Chondrocyte (in vitro differentiated cells): ENCODE measurements around the gene UMODL1. TPM values are rescaled to one million over a fixed set of nuclear protein-coding genes. Genes with fewer than 3 reads are reported as not detected.
A peak's percentile ranks its signal among the peaks of the same experiment; 100 is the strongest.
"Not testable (repeated sequence)": the region's sequence is repeated elsewhere in the genome, so short reads cannot be mapped to it uniquely, and the experiment has no call there.

Experiments used
- DNase-seq: peaks from one replicate; pipeline ENCODE4 v3.0.0; 2021; ENCODE audit warnings: mixed read lengths, low spot score
- H3K27ac Mint-ChIP-seq: one replicate; pipeline ENCODE4 v1.8.0; 2021; ENCODE audit warnings: mild to moderate bottlenecking, moderate library complexity, mixed read lengths; ENCODE audit not compliant: unreplicated experiment
- H3K27me3 Mint-ChIP-seq: 2 replicates; pipeline ENCODE4 v1.8.0; 2021; ENCODE audit warnings: low read depth, mixed read lengths
- H3K36me3 Mint-ChIP-seq: 2 replicates; pipeline ENCODE4 v1.8.0; 2021; ENCODE audit warnings: low read depth, mixed read lengths
- H3K4me1 Mint-ChIP-seq: 2 replicates; pipeline ENCODE4 v1.8.0; 2021; ENCODE audit warnings: low read depth, mild to moderate bottlenecking, mixed read lengths
- H3K4me3 Mint-ChIP-seq: one replicate; pipeline ENCODE4 v1.8.0; 2021; ENCODE audit warnings: mild to moderate bottlenecking, moderate library complexity, mixed read lengths; ENCODE audit not compliant: unreplicated experiment
- H3K9me3 Mint-ChIP-seq: 2 replicates; pipeline ENCODE4 v1.8.0; 2021; ENCODE audit warnings: low read depth, mixed read lengths
- CTCF ChIP-seq: fragments of 200-600 bp; sonication (generic); IDR thresholded peaks from 2 replicates; pipeline ENCODE4 v1.5.0; 2021; ENCODE audit warnings: antibody characterized with exemption, mild to moderate bottlenecking, moderate library complexity
- total RNA-seq: library from RNA; stranded (reverse); gene quantifications from 3 replicates; pipeline ENCODE4 v1.2.1, GENCODE V29; 2021

The UMODL1 gene
- total RNA-seq, 1 donor from 2014 or later = not detected

GRCh38 chr21:42068592-42068991 lies 2.5 kb upstream of the UMODL1 start:
- no peak for TF ChIP-seq CTCF
- Mint-ChIP-seq H3K27me3 (peaks cover 17% of the 10 kb centered on the region), H3K9me3 (no peaks in the 10 kb centered on the region), H3K4me3 (no peak overlapping the region), H3K36me3 (no peaks in the 10 kb centered on the region), H3K4me1 (no peaks in the 10 kb centered on the region), H3K27ac (no peak overlapping the region)
- peak; percentile 35 for DNase-seq

GRCh38 chr21:42069327-42069726 lies 1.8 kb upstream of the UMODL1 start:
- Mint-ChIP-seq H3K4me1 (no peaks in the 10 kb centered on the region), H3K27ac (no peak overlapping the region), H3K9me3 (no peaks in the 10 kb centered on the region), H3K4me3 (no peak overlapping the region), H3K36me3 (no peaks in the 10 kb centered on the region), H3K27me3 (peaks cover 13% of the 10 kb centered on the region)
- no peak for DNase-seq
- TF ChIP-seq CTCF = no peak

- Mint-ChIP-seq H3K27ac (no peak overlapping the region), H3K36me3 (no peaks in the 10 kb centered on the region), H3K4me3 (no peak overlapping the region), H3K27me3 (peaks cover 11% of the 10 kb centered on the region), H3K4me1 (no peaks in the 10 kb centered on the region), H3K9me3 (no peaks in the 10 kb centered on the region)
- no peak for TF ChIP-seq CTCF
- no peak for DNase-seq
These were observed 1.3 kb upstream of the UMODL1 start for GRCh38 chr21:42069843-42070242.

- Mint-ChIP-seq H3K4me1 (no peaks in the 10 kb centered on the region), H3K36me3 (no peaks in the 10 kb centered on the region), H3K9me3 (no peaks in the 10 kb centered on the region), H3K27ac (no peak overlapping the region), H3K27me3 (peaks cover 10% of the 10 kb centered on the region), H3K4me3 (no peak overlapping the region)
- DNase-seq = peak; percentile 50
- TF ChIP-seq CTCF = no peak
These were observed 2.3 kb downstream of the UMODL1 start for GRCh38 chr21:42073145-42074099.

GRCh38 chr21:42075686-42076471 lies 4.8 kb downstream of the UMODL1 start:
- TF ChIP-seq CTCF = no peak
- Mint-ChIP-seq H3K4me1 (peaks cover 17% of the 10 kb centered on the region), H3K36me3 (no peaks in the 10 kb centered on the region), H3K4me3 (no peak overlapping the region), H3K27ac (no peak overlapping the region), H3K27me3 (peaks cover 1% of the 10 kb centered on the region), H3K9me3 (no peaks in the 10 kb centered on the region)
- peak; percentile 88 for DNase-seq

GRCh38 chr21:42077685-42078238 lies 6.6 kb downstream of the UMODL1 start:
- not testable (repeated sequence) for H3K4me3 Mint-ChIP-seq, H3K27me3 Mint-ChIP-seq, H3K36me3 Mint-ChIP-seq, H3K9me3 Mint-ChIP-seq, DNase-seq, H3K27ac Mint-ChIP-seq
- peaks cover 23% of the 10 kb centered on the region for H3K4me1 Mint-ChIP-seq

- H3K27me3 Mint-ChIP-seq, H3K36me3 Mint-ChIP-seq, H3K4me3 Mint-ChIP-seq, H3K9me3 Mint-ChIP-seq, H3K27ac Mint-ChIP-seq: not testable (repeated sequence)
- peaks cover 23% of the 10 kb centered on the region for H3K4me1 Mint-ChIP-seq
- DNase-seq = peak; percentile 56
These were observed 7.3 kb downstream of the UMODL1 start for GRCh38 chr21:42078247-42079007.
